Ishikawa (cell line): Measurements from ENCODE around the gene ZBTB7C.

Experiments used
- CEBPB ChIP-seq: IDR thresholded peaks from 2 replicates; pipeline ENCODE4 v1.6.1; 2012
- CREB1 ChIP-seq: IDR thresholded peaks from 2 replicates; pipeline ENCODE4 v1.6.1; 2012; ENCODE audit warnings: low read depth
- EGR1 ChIP-seq: IDR thresholded peaks from 2 replicates; pipeline ENCODE4 v1.6.1; 2012
- EP300 ChIP-seq: IDR thresholded peaks from 2 replicates; pipeline ENCODE4 v1.6.1; 2012; ENCODE audit warnings: borderline replicate concordance
- FOXM1 ChIP-seq: IDR thresholded peaks from 2 replicates; pipeline ENCODE4 v1.6.1; 2012; ENCODE audit warnings: low read depth, borderline replicate concordance
- NFIC ChIP-seq: IDR thresholded peaks from 2 replicates; pipeline ENCODE4 v1.6.1; 2012
- RAD21 ChIP-seq: IDR thresholded peaks from 2 replicates; pipeline ENCODE4 v1.6.1; 2012; ENCODE audit warnings: low read depth
- TAF1 ChIP-seq: IDR thresholded peaks from 2 replicates; pipeline ENCODE4 v1.6.1; 2012; ENCODE audit warnings: low read depth, mild to moderate bottlenecking
- TCF12 ChIP-seq: IDR thresholded peaks from 2 replicates; pipeline ENCODE4 v1.6.1; 2012; ENCODE audit warnings: low read depth
- TEAD4 ChIP-seq: IDR thresholded peaks from 2 replicates; pipeline ENCODE4 v1.6.1; 2012
- YY1 ChIP-seq: IDR thresholded peaks from 2 replicates; pipeline ENCODE4 v1.6.1; 2012; ENCODE audit warnings: low read depth
- ZBTB7A ChIP-seq: IDR thresholded peaks from 2 replicates; pipeline ENCODE4 v1.6.1; 2012; ENCODE audit warnings: low read depth
- TF ChIP-seq, protein P1 (sequence below): IDR thresholded peaks from 2 replicates; pipeline ENCODE4 v1.6.1; 2012
- TF ChIP-seq, protein P2 (sequence below): IDR thresholded peaks from 2 replicates; pipeline ENCODE4 v1.6.1; 2012; ENCODE audit warnings: low read depth, mild to moderate bottlenecking
- TF ChIP-seq, protein P3 (sequence below): IDR thresholded peaks from 2 replicates; pipeline ENCODE4 v1.6.1; 2012

The ZBTB7C gene

DNA sequence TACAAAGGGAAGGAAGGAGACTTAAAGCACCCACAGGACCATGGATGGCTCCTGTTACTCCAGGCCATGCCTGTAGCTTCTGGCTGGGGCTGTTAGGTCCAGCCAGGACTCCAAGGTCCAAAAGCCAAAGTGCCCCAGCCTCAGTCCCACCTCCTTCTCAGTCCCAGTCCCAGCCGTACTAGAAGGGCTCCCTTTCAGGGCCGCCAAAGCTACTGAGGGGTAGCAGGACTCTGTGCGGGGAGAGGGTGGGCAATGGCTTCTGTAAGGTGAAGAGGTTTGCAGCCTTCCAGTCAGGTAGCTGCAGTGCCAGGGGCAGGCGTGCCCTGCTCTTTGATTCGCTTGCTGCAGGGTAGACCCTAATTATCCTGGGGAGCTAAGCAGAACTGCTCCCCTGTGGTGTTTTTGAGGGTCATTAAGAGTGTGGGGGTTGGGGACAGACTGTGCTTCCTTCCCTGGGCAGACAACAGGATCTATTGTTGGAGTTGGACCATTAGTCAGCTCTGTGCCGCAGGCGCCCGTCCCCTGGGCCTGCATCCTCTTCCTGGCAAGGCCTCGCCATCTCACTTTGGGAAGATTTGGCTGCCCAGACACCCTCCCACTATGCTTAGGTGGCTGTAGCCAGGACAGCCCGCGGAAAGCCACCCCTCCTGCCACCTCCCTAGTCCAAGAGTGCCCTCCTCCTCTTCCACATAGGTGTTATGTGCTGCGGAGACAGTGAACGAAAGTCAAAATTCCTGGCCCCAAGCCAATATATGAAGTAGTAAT, 118.8 kb downstream of the ZBTB7C start:
- TF ChIP-seq RAD21 (no peak), CEBPB (no peak), CREB1 (no peak), TEAD4 (no peak)
- TF ChIP-seq, protein P1, sequence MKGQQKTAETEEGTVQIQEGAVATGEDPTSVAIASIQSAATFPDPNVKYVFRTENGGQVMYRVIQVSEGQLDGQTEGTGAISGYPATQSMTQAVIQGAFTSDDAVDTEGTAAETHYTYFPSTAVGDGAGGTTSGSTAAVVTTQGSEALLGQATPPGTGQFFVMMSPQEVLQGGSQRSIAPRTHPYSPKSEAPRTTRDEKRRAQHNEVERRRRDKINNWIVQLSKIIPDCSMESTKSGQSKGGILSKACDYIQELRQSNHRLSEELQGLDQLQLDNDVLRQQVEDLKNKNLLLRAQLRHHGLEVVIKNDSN, result no peak

DNA sequence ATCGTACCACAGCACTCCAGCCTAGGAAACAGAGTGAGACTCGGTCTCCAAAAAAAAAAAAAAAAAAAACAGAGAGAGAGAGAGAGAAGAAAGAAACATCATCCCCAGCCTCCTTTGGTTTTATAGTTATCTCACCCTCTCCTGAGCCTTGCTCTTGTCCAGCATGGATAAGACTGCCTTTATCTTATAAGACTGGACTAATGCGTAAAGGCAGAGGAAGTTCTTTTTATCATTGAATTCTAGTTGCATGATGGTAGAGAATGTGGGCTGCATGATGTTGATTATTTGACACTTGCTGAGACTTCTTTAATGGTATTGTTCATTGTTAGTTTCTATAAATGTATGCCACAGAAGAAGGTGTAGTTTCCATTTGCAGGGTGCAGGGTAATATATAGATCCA, 124.4 kb downstream of the ZBTB7C start:
- TF ChIP-seq TAF1 (no peak), YY1 (no peak), TEAD4 (no peak), EP300 (no peak), TCF12 (no peak), CEBPB (no peak), EGR1 (no peak), ZBTB7A (no peak), FOXM1 (no peak), CREB1 (no peak)
- TF ChIP-seq, protein P1, result no peak
- TF ChIP-seq, protein P2, sequence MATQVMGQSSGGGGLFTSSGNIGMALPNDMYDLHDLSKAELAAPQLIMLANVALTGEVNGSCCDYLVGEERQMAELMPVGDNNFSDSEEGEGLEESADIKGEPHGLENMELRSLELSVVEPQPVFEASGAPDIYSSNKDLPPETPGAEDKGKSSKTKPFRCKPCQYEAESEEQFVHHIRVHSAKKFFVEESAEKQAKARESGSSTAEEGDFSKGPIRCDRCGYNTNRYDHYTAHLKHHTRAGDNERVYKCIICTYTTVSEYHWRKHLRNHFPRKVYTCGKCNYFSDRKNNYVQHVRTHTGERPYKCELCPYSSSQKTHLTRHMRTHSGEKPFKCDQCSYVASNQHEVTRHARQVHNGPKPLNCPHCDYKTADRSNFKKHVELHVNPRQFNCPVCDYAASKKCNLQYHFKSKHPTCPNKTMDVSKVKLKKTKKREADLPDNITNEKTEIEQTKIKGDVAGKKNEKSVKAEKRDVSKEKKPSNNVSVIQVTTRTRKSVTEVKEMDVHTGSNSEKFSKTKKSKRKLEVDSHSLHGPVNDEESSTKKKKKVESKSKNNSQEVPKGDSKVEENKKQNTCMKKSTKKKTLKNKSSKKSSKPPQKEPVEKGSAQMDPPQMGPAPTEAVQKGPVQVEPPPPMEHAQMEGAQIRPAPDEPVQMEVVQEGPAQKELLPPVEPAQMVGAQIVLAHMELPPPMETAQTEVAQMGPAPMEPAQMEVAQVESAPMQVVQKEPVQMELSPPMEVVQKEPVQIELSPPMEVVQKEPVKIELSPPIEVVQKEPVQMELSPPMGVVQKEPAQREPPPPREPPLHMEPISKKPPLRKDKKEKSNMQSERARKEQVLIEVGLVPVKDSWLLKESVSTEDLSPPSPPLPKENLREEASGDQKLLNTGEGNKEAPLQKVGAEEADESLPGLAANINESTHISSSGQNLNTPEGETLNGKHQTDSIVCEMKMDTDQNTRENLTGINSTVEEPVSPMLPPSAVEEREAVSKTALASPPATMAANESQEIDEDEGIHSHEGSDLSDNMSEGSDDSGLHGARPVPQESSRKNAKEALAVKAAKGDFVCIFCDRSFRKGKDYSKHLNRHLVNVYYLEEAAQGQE, result no peak

DNA sequence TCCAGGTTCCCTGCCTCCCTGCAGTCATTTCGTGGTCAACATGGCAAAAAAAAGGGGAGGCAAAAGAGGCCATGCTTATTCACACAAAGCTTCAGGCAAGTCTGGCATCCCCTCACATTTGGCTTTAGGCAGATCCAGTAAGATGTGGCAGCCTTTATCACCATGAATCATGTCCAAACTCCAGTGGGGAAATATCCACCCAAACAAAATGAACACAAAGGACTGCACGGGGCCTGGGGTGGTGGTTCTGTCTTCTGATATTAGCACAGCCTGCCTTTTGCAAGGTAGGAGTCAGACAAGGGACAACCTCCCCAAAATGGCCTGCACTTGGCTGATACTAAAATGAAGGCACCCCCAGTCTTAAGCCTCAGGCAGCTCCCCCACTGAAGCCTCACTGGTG, 129.9 kb downstream of the ZBTB7C start:
- TF ChIP-seq TCF12 (no peak), RAD21 (no peak), EP300 (no peak), FOXM1 (no peak), YY1 (no peak), TAF1 (no peak), TEAD4 (no peak)
- TF ChIP-seq, protein P2, result no peak

DNA sequence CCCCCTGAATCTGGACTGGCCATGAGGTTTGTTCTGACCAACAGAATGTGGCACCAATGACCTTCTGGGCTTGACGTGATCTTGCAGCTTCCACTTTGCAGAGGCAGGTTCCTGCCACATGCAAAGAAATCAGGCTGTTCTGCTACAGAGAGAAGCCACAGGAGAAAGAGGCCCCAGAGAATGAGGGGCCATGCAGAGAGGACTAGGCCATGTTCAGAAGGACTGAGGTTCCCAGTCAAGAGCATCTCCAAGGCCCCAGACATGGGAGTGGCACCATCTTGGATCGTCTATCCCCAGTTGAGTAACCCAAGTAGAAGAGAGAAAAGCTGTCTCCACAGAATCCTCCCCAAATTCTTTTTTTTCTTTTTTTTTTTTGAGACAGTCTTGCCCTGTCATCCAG, 131.1 kb downstream of the ZBTB7C start:
- TF ChIP-seq EP300, result no peak

DNA sequence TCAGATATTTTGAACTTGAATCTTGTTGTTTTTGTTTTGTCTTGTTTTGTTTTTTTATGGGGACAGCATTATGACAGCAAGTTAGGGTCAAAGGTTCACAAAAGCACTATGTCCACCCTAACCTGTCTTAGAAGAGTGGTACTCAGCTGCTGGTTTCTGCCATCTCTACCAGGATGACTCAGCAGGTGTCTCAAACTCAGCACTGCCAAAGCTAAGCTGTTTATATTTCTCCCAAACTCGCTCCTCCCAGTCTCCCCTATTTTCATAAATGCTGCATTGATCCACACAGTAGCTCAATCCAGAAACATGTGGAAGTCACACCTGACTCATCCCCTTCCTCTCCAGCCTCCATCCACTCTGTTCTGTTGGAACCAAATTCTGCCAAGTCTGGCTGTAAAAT, 134.9 kb downstream of the ZBTB7C start:
- TF ChIP-seq RAD21 (no peak), CREB1 (no peak), YY1 (no peak), EGR1 (no peak), TEAD4 (no peak), NFIC (no peak), TCF12 (no peak), ZBTB7A (no peak), CEBPB (no peak), TAF1 (no peak), EP300 (no peak), FOXM1 (no peak)
- TF ChIP-seq, protein P3, sequence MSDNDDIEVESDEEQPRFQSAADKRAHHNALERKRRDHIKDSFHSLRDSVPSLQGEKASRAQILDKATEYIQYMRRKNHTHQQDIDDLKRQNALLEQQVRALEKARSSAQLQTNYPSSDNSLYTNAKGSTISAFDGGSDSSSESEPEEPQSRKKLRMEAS, result no peak
- TF ChIP-seq, protein P1, result no peak
- TF ChIP-seq, protein P2, result no peak
